Measurements from ENCODE around the gene TMCO2.

DNA sequence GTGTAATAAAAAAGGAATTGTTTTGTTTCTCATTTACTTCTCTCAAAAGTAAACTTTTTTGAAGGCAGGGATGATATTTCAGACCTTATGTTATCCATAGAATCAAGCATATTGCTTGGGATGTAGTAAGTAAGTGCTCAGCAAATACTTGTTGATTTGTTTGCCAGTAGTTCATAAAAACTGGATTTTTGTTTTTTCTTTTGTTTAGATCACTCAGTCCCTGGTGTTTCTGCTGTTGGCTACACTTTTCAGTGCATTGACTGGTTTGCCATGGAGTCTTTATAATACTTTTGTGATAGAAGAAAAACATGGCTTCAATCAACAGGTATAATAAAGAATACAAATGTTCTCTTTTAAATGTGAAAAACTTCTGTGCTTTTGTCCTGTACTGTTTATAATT is 20.5 kb downstream of the TMCO2 start:
- TF ChIP-seq, protein P1, sequence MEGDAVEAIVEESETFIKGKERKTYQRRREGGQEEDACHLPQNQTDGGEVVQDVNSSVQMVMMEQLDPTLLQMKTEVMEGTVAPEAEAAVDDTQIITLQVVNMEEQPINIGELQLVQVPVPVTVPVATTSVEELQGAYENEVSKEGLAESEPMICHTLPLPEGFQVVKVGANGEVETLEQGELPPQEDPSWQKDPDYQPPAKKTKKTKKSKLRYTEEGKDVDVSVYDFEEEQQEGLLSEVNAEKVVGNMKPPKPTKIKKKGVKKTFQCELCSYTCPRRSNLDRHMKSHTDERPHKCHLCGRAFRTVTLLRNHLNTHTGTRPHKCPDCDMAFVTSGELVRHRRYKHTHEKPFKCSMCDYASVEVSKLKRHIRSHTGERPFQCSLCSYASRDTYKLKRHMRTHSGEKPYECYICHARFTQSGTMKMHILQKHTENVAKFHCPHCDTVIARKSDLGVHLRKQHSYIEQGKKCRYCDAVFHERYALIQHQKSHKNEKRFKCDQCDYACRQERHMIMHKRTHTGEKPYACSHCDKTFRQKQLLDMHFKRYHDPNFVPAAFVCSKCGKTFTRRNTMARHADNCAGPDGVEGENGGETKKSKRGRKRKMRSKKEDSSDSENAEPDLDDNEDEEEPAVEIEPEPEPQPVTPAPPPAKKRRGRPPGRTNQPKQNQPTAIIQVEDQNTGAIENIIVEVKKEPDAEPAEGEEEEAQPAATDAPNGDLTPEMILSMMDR (conservative IDR thresholded peaks at IDR 0.05; ENCODE audit: low read depth, low read length) = no peak
- TF ChIP-seq EZH2 (IDR thresholded peaks at IDR 0.05; ENCODE audit: low read length, unreplicated experiment) (no peak), EZH2phosphoT487 (IDR thresholded peaks at IDR 0.05; ENCODE audit: borderline replicate concordance, low read length) (no peak)

Data from PC-3 (cell line).